Measurements from ENCODE around the gene TBCC. TPM values are rescaled to one million over a fixed set of nuclear protein-coding genes. Genes with fewer than 3 reads are reported as not detected.

The TBCC gene
- total and polyA plus RNA-seq, 2 of the 13 experiments (the other 11 are each of a cell fraction or from before 2014, with no cell fraction given): 14.8 to 36.1 TPM

GRCh38 chr6:42745083-42745639 lies 742 bp downstream of the TBCC start (continued):
- TF ChIP-seq ZNF703 (CRISPR knock-in tag; IDR thresholded peaks at IDR 0.05; ENCODE audit: borderline replicate concordance): peak; percentile 68; the same call in 1 of the 2 replicates
- peak; percentile 72; the same call in 1 of the 2 replicates for TF ChIP-seq ZNF737 (CRISPR knock-in tag; IDR thresholded peaks at IDR 0.05; ENCODE audit: borderline replicate concordance)
- no peak for TF ChIP-seq SPEN (CRISPR knock-in tag; IDR thresholded peaks at IDR 0.05; ENCODE audit: low read depth)
- no peak for TF ChIP-seq SOX13 (IDR thresholded peaks at IDR 0.05)
- 0 out of 4 replicates have a peak, but pooled peaks of 1 of the 2 experiments have one; percentile 28 for TF ChIP-seq SOX13 (CRISPR knock-in tag; conservative IDR thresholded peaks at IDR 0.05 in 1 of 2, IDR thresholded peaks at IDR 0.05 in 1 of 2)
- TF ChIP-seq HES4 (CRISPR knock-in tag; IDR thresholded peaks at IDR 0.05; ENCODE audit: borderline replicate concordance): peak; percentile 24; the same call in 1 of the 2 replicates
- 0 out of 2 replicates have a peak, but pooled peaks have one; percentile 40 for TF ChIP-seq ZNF331 (CRISPR knock-in tag; IDR thresholded peaks at IDR 0.05)
- TF ChIP-seq, protein P1, sequence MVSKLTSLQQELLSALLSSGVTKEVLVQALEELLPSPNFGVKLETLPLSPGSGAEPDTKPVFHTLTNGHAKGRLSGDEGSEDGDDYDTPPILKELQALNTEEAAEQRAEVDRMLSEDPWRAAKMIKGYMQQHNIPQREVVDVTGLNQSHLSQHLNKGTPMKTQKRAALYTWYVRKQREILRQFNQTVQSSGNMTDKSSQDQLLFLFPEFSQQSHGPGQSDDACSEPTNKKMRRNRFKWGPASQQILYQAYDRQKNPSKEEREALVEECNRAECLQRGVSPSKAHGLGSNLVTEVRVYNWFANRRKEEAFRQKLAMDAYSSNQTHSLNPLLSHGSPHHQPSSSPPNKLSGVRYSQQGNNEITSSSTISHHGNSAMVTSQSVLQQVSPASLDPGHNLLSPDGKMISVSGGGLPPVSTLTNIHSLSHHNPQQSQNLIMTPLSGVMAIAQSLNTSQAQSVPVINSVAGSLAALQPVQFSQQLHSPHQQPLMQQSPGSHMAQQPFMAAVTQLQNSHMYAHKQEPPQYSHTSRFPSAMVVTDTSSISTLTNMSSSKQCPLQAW (CRISPR knock-in tag; IDR thresholded peaks at IDR 0.05): 0 out of 2 replicates have a peak, but pooled peaks have one; percentile 28
- peak; percentile 4; the same call in 1 of the 2 replicates for TF ChIP-seq ZNF280B (CRISPR knock-in tag; IDR thresholded peaks at IDR 0.05; ENCODE audit: borderline replicate concordance)
- TF ChIP-seq ISX (CRISPR knock-in tag; conservative IDR thresholded peaks at IDR 0.05): no peak
- 0 out of 2 replicates have a peak, but pooled peaks have one; percentile 3 for TF ChIP-seq ZNF280D (CRISPR knock-in tag; IDR thresholded peaks at IDR 0.05)
- TF ChIP-seq ERF (CRISPR knock-in tag; IDR thresholded peaks at IDR 0.05): no peak
- no peak for TF ChIP-seq PAF1 (CRISPR knock-in tag; IDR thresholded peaks at IDR 0.05)
- TF ChIP-seq, protein P2, sequence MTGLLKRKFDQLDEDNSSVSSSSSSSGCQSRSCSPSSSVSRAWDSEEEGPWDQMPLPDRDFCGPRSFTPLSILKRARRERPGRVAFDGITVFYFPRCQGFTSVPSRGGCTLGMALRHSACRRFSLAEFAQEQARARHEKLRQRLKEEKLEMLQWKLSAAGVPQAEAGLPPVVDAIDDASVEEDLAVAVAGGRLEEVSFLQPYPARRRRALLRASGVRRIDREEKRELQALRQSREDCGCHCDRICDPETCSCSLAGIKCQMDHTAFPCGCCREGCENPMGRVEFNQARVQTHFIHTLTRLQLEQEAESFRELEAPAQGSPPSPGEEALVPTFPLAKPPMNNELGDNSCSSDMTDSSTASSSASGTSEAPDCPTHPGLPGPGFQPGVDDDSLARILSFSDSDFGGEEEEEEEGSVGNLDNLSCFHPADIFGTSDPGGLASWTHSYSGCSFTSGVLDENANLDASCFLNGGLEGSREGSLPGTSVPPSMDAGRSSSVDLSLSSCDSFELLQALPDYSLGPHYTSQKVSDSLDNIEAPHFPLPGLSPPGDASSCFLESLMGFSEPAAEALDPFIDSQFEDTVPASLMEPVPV (CRISPR knock-in tag; IDR thresholded peaks at IDR 0.05): 0 out of 2 replicates have a peak, but pooled peaks have one; percentile 9
- TF ChIP-seq ZSCAN9 (CRISPR knock-in tag; IDR thresholded peaks at IDR 0.05; ENCODE audit: borderline replicate concordance): no peak
- TF ChIP-seq NRL (CRISPR knock-in tag; IDR thresholded peaks at IDR 0.05; ENCODE audit: borderline replicate concordance): 0 out of 2 replicates have a peak, but pooled peaks have one; percentile 11
- no peak for TF ChIP-seq STAT5B (CRISPR knock-in tag; IDR thresholded peaks at IDR 0.05)
- no peak for TF ChIP-seq ATF4 (CRISPR knock-in tag; IDR thresholded peaks at IDR 0.05)
- peak; percentile 21; the same call in 1 of the 2 replicates for TF ChIP-seq MXD3 (CRISPR knock-in tag; IDR thresholded peaks at IDR 0.05)
